HG02798 (cell line): ENCODE results near the gene SP2.

Experiments used
- ATAC-seq: cut with Tn5 transposase; IDR thresholded peaks from one replicate; pipeline ENCODE4 v1.9.1; 2021; ENCODE audit warnings: mild to moderate bottlenecking; ENCODE audit not compliant: unreplicated experiment, poor library complexity

SP2 gene

GRCh38 chr17:47895856-47896671 lies at the start of gene SP2:
TSS of gene SP2 (plus strand) at chr17:47896236. CDS start at chr17:47896287, 51 bp downstream.
- ATAC-seq = peak; percentile 88

DNA sequence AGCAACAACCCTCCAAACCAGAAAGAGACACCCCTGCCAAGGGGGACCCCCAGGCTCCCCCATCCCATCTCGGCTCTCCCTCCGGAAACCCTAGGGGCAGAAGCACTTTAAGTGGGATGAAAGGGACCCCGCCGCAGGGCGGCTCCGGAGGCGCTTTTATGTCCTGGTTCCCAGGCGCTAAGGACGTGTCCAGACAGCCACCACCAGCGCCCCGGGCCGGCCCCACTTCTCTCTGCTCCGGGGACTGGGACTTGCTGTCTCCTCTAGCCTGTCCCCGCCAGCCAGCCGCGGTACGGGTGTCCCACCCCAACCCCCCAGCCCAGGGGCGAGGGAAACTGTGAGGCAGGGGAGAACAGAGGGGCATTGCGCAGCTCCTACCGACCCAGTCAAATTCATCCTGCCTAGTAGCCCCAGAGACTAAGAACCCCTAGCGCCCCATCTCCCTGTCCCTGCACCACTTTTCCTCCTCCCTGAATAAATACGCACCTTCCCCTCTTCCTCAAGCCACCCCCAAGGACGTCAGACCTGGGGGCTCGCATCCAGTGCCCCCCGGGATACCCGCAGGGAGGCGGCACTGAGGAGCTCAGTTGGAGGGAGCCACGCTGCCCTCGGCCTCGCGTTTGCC lies 49.2 kb upstream of the SP2 start:
- ATAC-seq = no peak

DNA sequence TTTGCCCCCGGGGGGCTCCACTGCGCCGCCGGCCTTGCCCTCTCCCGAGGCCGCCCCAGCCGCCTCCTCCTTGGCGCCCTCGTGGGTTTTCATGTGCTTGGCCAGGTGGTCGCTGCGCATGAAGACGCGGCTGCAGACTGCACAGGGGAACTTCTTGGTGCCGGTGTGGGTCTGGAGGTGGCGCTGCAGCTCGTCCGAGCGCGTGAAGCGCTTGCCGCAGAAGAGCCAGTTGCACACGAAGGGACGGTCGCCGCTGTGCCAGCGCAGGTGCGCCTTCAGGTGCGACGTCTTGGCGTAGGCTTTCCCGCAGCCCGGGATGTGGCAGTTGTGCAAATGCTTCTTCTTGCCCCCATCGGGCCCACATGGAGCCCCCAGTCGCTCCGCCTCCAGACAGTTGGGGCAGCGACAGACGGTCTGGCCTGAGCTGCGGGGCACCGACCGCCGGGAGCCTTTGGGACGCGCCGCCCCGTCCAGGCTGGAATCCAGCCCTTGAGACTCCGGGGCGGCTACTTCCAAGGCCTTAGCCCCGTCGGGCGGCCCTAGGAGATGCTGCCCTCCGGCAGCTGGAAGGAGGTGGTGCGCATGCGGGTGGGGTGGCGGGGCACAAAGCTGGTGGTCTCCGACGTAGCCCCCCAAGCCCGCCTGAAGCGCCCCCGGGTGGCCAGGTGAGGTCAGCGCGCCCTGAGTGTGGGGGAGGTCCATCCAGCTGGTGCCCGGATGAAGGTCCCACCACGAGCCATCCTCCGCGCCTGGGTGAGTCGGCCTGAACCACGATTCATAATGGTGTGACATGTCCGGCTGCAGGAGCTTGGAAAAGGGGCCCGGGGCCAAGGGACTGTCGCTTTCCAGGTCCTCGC lies 48.5 kb upstream of the SP2 start:
- no peak for ATAC-seq

GRCh38 chr17:47848198-47848513 lies 47.9 kb upstream of the SP2 start:
- no peak for ATAC-seq

GRCh38 chr17:47850373-47850691 lies 45.7 kb upstream of the SP2 start:
- ATAC-seq = no peak

DNA sequence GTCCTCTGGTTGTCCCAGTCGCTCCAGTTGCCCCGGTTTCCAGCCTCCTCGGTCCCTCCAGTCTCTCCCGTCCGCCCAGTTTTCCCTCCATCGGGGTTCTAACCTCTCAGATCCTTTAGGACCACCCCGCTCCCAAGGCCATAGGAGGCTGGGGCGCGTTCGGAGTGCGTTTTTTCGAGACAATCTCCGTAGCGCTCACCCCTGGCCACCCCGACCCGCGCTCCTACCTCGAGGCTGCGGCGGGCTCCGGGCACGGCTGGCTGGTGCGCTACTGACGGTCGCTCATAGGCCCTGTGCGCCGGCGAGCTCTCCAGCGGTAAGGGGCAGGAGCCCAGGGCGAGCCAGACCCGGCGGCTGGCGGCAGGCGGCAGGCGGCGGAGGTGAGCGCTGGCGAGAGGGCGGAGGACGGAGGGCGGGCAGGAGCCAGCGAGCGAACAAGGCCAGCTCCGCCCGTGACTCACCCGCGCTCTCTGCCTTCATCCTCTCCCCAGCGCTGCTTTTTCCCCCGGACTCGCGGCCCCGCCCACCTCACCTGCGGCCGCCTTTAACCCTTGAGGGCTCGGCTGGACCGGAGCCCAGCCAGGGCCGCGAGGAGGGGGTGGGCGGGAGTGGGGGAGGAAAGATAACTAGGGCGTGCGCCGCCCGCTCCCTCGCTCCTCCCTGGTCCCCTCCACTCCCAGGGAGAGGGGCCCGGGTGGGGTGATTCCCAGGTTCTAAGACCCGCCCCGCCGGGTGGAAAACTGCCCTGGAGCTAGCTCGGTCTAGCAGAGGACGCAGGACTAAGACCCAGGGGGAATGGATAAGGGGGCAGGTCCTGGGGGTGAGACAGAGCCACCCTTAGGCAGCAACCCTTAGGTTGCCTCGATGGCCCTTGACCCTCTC lies 45.1 kb upstream of the SP2 start, which contains the start of gene SP6:
Gene SP6 (minus strand): TSS at position 472 of the 882 bp plus-strand sequence. CDS start 2,734 bp downstream, outside the sequence.
- no peak for ATAC-seq

DNA sequence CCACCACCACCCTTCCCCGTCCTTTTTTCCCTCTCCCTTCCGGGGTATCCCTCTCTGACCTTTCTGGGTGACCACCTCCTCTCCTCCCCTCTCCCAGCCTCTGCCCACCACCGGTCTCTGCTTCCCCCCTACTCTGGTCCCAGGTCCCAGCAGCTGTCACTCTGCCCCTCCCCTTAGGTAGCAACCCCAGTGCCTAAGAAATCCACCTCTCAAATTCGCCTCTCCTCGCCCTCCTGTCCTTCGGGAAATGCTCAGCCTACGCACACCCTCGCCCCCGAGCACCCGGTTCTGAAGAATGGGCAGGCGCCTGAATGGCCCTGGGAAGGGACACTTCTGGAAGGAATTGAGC lies 44.3 kb upstream of the SP2 start:
- no peak for ATAC-seq

DNA sequence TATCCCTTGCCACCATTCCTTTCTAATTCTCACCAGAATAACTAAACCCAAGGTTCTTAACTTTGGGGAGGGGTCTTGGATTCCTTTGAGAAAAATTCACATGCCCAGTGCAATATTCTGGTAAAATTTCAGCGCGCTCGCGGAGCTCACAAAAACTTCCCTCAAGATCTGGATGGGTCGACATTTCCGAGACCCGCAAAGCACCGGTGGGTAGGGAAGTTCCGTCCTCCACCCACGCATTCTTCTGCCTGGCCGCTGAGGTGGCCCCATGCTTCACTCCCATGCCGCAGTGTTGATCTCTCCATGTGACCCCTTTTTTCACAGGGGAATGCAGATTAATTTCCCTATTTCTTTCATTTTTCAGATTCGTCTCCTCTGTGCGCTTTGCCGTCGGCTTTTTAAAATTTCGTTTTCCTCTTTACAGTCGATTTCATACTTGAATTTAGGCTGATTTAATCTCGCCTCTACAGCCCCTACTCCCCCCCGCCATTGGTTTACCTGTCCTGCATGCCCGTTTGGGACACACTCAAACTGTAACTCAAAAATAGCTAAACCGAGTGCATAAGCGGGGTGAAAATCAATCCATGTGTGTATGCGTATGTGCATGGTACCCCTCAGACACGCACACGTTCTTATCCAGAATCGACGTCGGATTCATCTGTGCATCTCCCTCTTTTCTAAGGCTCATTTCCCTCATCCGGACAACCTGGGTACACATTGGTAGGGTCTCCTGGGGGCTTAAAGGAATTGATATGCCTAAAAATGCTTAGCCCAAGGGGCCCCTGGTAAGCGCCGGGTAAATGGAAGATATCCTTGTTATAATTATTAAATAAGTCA lies 43.7 kb upstream of the SP2 start:
- ATAC-seq = no peak

DNA sequence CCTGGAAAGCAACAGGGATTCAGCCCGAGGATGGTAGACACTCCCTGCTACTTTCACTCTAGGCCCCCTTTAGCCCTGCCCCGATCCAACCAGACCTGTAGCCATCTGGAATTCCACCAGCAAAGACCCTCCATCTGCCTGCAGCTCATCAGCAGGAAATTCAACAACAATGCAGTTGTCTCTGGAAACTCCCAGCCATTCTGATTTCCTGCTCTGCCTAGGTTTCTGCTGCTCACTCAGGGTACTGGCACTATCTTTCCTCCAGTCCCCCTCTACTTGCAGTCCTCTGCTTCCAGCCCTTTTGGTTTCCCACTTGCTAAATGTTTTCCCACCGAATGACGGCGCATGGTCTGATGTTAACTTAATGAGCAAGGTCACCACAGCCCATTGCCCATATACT lies 42.4 kb upstream of the SP2 start:
- no peak for ATAC-seq

DNA sequence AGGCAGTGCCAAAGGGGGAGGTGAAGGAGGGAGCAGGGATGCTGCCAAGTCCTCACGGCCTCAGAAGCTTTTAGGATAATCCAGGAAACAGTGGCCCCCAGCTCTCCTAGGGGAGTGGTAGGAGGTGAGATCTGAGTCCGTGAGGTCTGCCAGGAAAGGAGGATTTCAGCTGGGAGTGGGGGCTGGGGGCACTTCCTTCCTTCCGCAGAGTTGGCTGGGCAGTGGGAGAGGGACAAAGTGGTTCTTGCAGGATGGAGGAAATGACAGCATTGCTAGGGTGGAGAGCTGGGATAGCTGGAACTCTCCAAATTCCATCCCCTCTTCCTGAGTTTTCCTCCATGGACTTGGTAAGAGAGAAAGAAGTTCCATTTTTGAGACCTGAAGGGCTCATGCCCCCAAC lies 40.3 kb upstream of the SP2 start:
- ATAC-seq = no peak

- ATAC-seq = no peak
These were observed 39.2 kb upstream of the SP2 start for GRCh38 chr17:47856830-47857229.

DNA sequence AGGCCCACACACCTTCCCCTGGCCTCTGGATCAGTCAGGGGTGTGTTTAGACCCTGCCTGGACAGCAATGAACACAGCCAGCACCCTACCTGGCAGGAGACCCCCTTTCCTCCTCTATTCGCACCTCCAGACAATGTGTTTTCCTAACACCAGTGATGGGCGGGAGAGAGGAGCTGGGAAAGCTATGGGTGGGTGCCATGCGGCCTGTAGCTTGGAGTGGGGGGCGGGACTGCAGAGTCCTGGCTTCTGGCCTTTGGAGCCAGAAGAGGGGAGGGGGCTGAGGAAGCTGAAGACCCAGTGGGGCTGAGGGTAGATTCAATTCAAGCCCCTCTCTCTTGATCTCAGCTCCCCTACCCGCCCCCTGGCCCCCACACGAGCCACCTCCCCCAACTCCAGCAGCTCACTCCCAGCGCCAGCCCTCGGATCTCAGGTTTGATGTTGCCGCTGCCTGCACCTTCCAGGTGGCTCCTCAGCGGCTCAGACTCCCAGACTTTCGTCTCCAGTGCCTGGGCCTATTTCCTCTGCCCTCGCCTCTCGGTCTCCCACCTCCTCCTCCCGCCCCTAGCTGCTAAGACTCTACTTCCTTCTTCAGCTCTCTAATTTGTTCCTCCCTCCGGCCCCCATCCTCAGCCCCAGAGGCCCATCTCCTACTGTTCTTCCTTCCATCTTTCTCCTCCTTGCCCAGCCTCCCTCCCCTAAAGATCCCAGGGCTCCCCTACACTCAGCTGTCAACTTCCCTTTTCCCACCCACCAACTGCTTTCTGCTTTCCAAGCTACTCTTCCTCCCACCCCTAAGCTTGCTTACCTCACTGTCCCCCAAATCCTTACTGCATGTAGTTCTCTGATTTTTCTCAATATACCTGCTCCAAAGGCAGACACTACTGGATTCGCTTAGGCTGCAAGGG lies 38.2 kb upstream of the SP2 start:
- ATAC-seq = no peak

- ATAC-seq = no peak
These were observed 35.6 kb upstream of the SP2 start for GRCh38 chr17:47860386-47860785.

DNA sequence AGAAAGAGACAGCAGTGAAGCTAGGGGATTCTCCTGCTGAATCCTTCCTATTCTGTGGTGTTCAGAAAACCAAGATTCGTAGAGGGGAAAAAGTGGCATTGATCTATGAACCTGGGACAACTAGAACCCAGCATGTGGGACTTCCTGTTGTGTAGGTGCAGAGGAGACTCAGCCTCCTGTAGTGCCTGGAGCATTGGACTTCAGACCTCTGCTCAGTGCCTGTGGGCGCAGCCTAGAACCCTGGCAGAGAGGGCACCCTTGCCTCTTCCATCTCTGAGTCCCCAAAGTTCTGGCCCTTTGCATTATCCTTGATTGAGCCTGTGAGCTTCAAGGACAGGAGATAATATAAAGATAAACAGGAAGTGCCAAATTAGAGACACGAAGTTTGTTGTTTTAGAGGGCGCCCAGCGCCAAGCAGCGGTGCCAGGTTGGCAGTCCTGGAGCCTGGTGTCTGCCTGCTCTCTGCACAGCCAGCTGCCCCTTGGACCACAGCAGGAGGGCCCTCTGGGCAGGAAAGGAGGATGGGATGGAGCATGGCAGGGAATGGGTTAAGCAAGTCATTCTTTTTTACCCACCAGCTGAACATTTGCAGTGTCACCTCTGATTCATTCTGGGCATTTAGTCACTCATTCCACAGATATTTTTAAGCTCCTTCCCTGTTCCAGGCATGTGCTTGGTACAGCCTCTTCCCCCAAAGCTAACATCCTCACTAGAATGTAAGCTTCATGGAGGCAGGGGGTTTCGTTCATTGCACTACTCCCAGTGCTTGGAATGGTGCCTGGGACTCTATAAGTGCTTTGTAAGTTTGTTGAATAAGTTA lies 33.2 kb upstream of the SP2 start:
- no peak for ATAC-seq

DNA sequence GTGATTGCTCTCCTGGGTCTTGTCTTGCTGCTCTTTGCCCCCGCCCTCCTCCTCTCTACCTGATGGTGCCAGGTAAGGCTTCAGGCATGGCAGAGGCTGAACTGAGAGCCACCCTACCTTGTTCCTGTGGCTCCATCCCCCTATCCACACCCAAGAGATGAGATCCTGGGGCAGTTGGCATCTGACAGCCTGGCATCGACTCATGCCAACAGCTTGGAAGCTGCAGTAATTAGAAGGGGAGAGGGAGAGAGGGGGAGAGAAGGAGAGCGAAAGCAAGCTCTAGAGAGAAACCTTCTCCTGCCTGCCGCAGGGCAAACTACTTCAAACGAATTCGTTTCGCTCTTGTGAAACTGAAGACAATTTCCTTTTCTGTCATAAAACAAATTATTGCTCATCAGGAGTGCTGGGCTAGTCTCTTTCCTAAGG lies 31.2 kb upstream of the SP2 start:
- no peak for ATAC-seq

DNA sequence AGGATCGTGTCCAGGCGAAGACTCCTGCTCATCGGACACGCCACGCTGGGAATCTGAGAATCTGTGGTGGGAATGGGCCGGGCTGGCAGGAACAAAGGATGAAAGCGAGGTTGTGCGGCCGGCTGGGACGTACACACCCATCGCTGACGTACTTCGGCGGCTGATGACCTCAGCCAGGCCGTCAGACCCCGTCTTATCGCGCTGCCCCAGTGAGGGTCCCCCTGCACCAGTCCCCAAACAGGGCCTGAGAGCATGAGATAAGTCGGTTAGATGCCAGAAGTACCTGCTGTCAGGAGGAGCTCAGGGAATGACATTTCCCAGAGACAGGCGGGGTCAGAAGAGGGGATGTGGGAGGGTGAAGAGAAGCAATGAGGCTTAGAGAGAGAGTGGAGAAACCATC lies 29.1 kb upstream of the SP2 start:
- ATAC-seq = no peak

- ATAC-seq = no peak
These were observed 28.1 kb upstream of the SP2 start for GRCh38 chr17:47867813-47868533.
